CD4-positive, alpha-beta T cell (primary cell): ENCODE results near the gene STAB1. TPM values are rescaled to one million over a fixed set of nuclear protein-coding genes. Genes with fewer than 3 reads are reported as not detected.

Experiments used
- ATAC-seq: fragments of 200-7000 bp; cut with Tn5 transposase; one replicate; pipeline ENCODE4 v1.10.0; 2022; ENCODE audit warnings: mild to moderate bottlenecking; ENCODE audit not compliant: poor library complexity
- CTCF ChIA-PET: fragments of 350-600 bp; sonication (Branson Sonifier 250); formaldehyde crosslinking; loops from one replicate; lab custom pipeline; 2021; ENCODE audit warnings: antibody characterized with exemption, inconsistent platforms; lab: Charles Lee
- POLR2A ChIA-PET: fragments of 350-600 bp; sonication (Branson Sonifier 250); formaldehyde crosslinking; loops from one replicate; lab custom pipeline; 2021; ENCODE audit warnings: antibody characterized with exemption, inconsistent platforms; lab: Charles Lee
- DNase-seq, 14 experiments: peaks; one replicate each; pipeline ENCODE4 v3.0.0-alpha.2; 2013 to 2020; ENCODE audit warnings: mixed read lengths in 2 of 14
- H3K27ac ChIP-seq, 2 donors: one replicate each; pipeline versions ENCODE4 v1.5.1 to v1.7.0; 2013; ENCODE audit warnings: low read length in 2 of 2, low read depth in 1 of 2, mild to moderate bottlenecking in 1 of 2
- H3K27me3 ChIP-seq, 2 experiments: 1 replicate in 1 of 2; 2 replicates in 1 of 2; pipeline versions ENCODE4 v1.6.1 to v1.7.0; 2013; ENCODE audit warnings: low read length in 2 of 2, control low read depth in 1 of 2, mild to moderate bottlenecking in 1 of 2, moderate library complexity in 1 of 2; ENCODE audit not compliant: insufficient read depth in 2 of 2, control insufficient read depth in 1 of 2
- H3K36me3 ChIP-seq: one replicate; pipeline ENCODE4 v1.6.1; 2013; ENCODE audit warnings: low read length, control low read depth; ENCODE audit not compliant: insufficient read depth
- H3K4me1 ChIP-seq: one replicate; pipeline ENCODE4 v1.6.1; 2013; ENCODE audit warnings: low read length, control low read depth; ENCODE audit not compliant: insufficient read depth
- H3K4me3 ChIP-seq: one replicate; pipeline ENCODE4 v1.5.1; 2013; ENCODE audit warnings: mild to moderate bottlenecking, low read length, moderate library complexity
- H3K9me3 ChIP-seq, 2 experiments: 1 replicate in 1 of 2; 2 replicates in 1 of 2; pipeline versions ENCODE4 v1.6.1 to v1.7.0; 2013; ENCODE audit warnings: low read length in 2 of 2, mild to moderate bottlenecking in 2 of 2, control low read depth in 1 of 2, moderate library complexity in 1 of 2; ENCODE audit not compliant: control insufficient read depth in 1 of 2, insufficient read depth in 1 of 2
- H3K27ac Mint-ChIP-seq: one replicate; pipeline ENCODE4 v1.8.0; 2020; ENCODE audit warnings: mixed read lengths
- H3K27me3 Mint-ChIP-seq: one replicate; pipeline ENCODE4 v1.8.0; 2021; ENCODE audit warnings: mixed read lengths
- H3K36me3 Mint-ChIP-seq: one replicate; pipeline ENCODE4 v1.8.0; 2021; ENCODE audit warnings: low read depth, mixed read lengths
- H3K4me1 Mint-ChIP-seq: one replicate; pipeline ENCODE4 v1.8.0; 2021; ENCODE audit warnings: low read depth, mixed read lengths
- H3K4me3 Mint-ChIP-seq: one replicate; pipeline ENCODE4 v1.8.0; 2020; ENCODE audit warnings: mild to moderate bottlenecking, mixed read lengths
- H3K9me3 Mint-ChIP-seq: one replicate; pipeline ENCODE4 v1.8.0; 2020; ENCODE audit warnings: mixed read lengths
- intact Hi-C, 2 experiments: fragments of 100-400 bp; cut with DNase I in 1 of 2; cut with micrococcal nuclease in 1 of 2; formaldehyde crosslinking; loops; one replicate each; pipeline versions ENCODE4 v1.15.1 to v1.9.0; 2023 to 2025; cut with DNase I, micrococcal nuclease
- total RNA-seq, 174 experiments: library from RNA in 2 of 174; stranded (reverse) in 2 of 174; gene quantifications; one replicate each; pipeline ENCODE4 v1.2.3 and lab custom pipeline; 2021 to 2026
- TF ChIP-seq, protein P1 (sequence below): fragments of 200-600 bp; IDR thresholded peaks from one replicate; pipeline ENCODE4 v1.8.0; 2022; ENCODE audit warnings: antibody characterized with exemption, mild to moderate bottlenecking

The STAB1 gene
- total RNA-seq, 2 experiments from 2014 or later: 1.5 to 2.5 TPM

GRCh38 chr3:52502001-52502400 lies 6.9 kb downstream of the STAB1 start:
- no peak overlapping the region for H3K4me3 Mint-ChIP-seq
- Histone ChIP-seq H3K27ac (no peak overlapping the region), H3K4me1 (peaks cover 8% of the 10 kb centered on the region), H3K36me3 (no peaks in the 10 kb centered on the region), H3K9me3 (no peaks in the 10 kb centered on the region), H3K27me3 (no peaks in the 10 kb centered on the region), H3K4me3 (no peak overlapping the region)
- H3K27ac Mint-ChIP-seq: no peak overlapping the region
- H3K36me3 Mint-ChIP-seq: no peaks in the 10 kb centered on the region
- no peak for ATAC-seq
- CTCF ChIA-PET: no interaction called here
- H3K9me3 Mint-ChIP-seq: no peaks in the 10 kb centered on the region
- DNase-seq: no peak
- POLR2A ChIA-PET: no interaction called here
- intact Hi-C loops: no loop called here
- H3K4me1 Mint-ChIP-seq: no peaks in the 10 kb centered on the region
- no peaks in the 10 kb centered on the region for H3K27me3 Mint-ChIP-seq
- TF ChIP-seq, protein P1, sequence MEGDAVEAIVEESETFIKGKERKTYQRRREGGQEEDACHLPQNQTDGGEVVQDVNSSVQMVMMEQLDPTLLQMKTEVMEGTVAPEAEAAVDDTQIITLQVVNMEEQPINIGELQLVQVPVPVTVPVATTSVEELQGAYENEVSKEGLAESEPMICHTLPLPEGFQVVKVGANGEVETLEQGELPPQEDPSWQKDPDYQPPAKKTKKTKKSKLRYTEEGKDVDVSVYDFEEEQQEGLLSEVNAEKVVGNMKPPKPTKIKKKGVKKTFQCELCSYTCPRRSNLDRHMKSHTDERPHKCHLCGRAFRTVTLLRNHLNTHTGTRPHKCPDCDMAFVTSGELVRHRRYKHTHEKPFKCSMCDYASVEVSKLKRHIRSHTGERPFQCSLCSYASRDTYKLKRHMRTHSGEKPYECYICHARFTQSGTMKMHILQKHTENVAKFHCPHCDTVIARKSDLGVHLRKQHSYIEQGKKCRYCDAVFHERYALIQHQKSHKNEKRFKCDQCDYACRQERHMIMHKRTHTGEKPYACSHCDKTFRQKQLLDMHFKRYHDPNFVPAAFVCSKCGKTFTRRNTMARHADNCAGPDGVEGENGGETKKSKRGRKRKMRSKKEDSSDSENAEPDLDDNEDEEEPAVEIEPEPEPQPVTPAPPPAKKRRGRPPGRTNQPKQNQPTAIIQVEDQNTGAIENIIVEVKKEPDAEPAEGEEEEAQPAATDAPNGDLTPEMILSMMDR: no peak

GRCh38 chr3:52502808-52503350 lies 7.7 kb downstream of the STAB1 start:
- ChIA-PET POLR2A (no interaction called here), CTCF (no interaction called here)
- no peak overlapping the region for H3K4me3 ChIP-seq
- H3K4me1 ChIP-seq: peaks cover 5% of the 10 kb centered on the region
- no peaks in the 10 kb centered on the region for H3K9me3 ChIP-seq
- H3K27me3 ChIP-seq: no peaks in the 10 kb centered on the region
- TF ChIP-seq, protein P1: no peak
- no peaks in the 10 kb centered on the region for H3K36me3 Mint-ChIP-seq
- no peak overlapping the region for H3K27ac ChIP-seq
- ATAC-seq: no peak
- H3K36me3 ChIP-seq: no peaks in the 10 kb centered on the region
- no peak for DNase-seq
- H3K4me3 Mint-ChIP-seq: no peak overlapping the region
- H3K4me1 Mint-ChIP-seq: no peaks in the 10 kb centered on the region
- H3K27me3 Mint-ChIP-seq: no peaks in the 10 kb centered on the region
- intact Hi-C loops: no loop called here
- no peak overlapping the region for H3K27ac Mint-ChIP-seq
- H3K9me3 Mint-ChIP-seq: no peaks in the 10 kb centered on the region

GRCh38 chr3:52503788-52504424 lies 8.8 kb downstream of the STAB1 start:
- Histone ChIP-seq H3K27ac (no peak overlapping the region), H3K4me1 (no peaks in the 10 kb centered on the region), H3K4me3 (no peak overlapping the region), H3K27me3 (no peaks in the 10 kb centered on the region), H3K9me3 (no peaks in the 10 kb centered on the region), H3K36me3 (no peaks in the 10 kb centered on the region)
- Mint-ChIP-seq H3K27ac (no peak overlapping the region), H3K4me3 (no peak overlapping the region), H3K27me3 (no peaks in the 10 kb centered on the region), H3K4me1 (no peaks in the 10 kb centered on the region), H3K36me3 (no peaks in the 10 kb centered on the region), H3K9me3 (no peaks in the 10 kb centered on the region)
- TF ChIP-seq, protein P1: no peak
- intact Hi-C loops: no loop called here
- ATAC-seq (no peak), DNase-seq (no peak)
- ChIA-PET CTCF (no interaction called here), POLR2A (no interaction called here)
